Activated T-helper 1 cell treated with anti-CD3 and anti-CD28 coated beads, Interleukin-2, amount 50 U/mL, for 16 hours (primary cell): ENCODE measurements around the gene APOM.

Source experiments
- DNase-seq, 2 donors: peaks; one replicate each; pipeline ENCODE4 v3.0.0-alpha.2; 2020; ENCODE audit warnings: low read depth in 1 of 2, low spot score in 1 of 2

The APOM gene

DNA sequence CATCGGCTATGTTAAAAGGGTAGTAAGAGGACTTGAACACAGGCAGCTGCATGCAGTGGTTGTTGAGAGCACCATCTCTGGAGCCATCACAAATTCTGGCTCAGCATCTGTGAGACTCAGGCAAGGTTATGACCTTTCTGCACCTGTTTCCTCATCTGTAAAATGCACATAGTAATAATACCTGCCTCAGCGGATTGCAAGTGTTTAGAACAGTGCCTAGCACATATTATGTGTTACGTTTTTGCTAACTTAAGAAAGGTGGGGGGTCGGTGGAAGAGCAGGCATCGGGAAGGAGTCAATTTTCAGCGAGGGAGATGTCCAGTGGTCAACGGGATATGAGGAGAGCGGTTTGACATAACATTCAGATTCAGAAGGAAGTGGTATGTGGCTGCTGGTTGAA, 22.3 kb downstream of the APOM start:
- DNase-seq: no peak

DNA sequence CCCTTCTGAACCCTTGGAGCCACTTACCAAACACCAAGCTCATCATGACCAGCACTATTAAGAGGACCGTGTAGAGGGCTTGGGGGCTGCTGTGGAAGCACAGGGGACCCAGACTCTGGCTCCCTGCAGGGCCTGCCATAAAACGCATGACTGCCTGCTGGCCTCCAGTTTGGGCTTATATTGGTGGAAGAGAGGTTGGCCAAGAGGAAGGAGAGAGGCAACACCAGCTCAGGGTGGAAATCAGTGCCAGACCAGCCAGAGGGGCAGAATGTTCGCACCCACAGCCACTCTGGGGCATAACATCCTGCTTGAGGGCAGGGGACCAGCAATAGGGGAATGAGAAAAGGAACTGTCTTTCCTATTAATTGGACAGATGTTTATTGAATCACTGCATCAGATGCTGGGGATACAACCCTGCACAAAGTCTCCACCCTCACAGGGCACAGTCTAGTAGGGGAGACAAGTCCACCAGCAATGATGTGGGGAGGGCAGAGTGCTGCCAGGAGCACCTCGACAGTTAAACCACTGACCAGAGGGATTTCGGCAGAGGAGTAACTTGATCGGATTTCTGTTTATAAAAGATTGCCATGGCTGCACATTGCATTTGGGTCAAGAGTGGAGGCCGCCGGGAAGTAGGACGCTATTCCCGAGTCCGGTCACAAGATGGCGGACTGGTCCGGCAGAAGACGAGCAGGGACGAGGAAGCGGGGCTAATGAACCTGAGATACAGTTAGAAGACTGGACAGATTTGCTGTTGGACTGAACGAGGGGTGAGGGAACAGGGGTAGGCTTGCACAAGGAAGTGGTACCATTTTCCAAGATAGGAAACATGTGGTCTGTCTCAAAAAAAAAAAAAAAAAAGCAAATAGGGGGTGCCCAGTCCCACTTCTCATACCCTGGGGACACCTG, 24.8 kb downstream of the APOM start, which contains the start of gene LY6G5C:
Gene LY6G5C, minus strand, starts transcription at position 842 of the 909 bp plus-strand sequence. Its CDS starts 694 bp downstream, at position 148.
- peak; percentile 37 to 40 for DNase-seq

DNA sequence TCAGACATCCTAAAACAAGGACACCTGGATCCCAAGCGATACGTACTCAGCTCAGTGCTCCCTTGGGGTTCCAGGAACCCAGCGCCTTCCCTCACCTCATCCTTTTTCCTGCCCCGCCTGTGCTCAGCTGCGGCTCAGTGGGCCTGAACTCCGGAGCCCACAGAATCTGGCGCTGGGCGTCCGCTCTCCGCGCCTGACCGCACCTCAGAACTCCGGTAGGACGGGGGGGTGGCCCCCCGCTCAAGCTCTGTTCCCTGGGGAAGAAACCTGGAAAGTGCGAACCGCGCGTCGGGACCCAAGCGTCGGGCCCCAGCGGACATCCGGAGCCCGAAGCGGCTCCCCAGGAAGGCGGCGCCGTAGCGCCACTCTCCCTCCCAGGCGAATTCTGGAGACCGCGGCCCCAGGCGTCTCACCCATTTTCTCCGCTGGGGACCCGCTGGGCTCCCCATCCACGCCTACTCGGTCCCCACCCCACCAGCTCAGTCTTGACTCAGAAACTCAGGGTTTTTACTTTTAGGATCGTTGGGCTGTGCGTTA, 25.5 kb downstream of the APOM start:
- no peak for DNase-seq

DNA sequence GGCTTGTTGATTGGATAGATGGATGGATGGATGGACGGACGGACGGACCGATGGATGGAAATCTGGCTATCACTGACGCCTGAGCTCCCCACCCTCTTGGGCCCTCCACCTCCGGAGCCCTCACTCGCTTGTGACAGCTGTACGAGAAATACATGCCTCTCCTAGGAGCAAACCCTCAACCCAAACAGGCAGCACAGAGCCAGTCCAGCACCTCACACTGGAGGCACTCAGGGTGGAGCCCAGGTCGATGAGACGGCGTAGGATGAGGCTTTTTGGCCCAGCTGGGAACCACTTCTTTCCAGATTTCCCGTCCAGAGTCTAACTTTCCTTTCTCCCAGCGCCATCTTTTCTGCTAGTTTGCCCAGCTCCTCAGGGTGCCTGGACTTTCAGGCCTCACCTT, 27.9 kb downstream of the APOM start:
- no peak for DNase-seq

DNA sequence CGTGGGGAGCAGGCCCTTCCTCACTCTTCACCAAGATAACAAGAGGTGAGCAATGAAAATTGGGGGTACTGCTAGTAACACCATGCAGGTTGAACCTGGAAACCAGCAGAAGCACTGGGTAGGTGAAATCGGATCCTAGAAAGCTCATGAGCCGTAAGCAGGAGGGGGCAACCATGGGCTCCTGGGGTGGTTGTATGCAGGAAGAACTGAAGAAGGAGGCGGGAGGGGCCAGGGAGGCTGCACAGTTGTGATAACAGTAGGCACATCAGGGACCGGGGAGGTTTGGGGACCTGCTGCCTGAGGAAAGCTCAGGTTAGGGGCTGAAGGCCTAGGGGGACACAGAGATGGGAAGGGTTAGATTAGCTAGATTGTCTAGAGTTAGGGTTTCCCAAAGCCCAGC, 30.8 kb downstream of the APOM start:
- DNase-seq: no peak

DNA sequence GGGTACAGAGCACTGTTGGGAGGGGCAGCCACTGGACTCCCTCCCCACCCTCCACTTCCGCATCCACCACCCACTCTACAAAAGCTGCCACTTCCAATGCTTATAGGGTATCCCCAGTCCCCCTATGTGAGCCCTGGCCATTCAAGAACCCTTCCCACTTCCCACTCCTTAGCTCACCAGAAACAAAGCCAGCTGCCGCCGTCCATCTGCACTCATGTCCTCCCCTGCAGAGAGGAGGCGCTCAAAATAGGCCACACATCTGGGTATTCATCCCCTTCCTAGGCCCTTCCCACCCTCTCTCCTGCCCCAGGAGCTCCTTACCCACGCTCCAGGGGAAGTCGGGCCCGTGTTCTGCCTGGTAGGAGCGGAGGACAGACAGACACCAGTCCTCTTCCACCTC, 31.6 kb downstream of the APOM start:
- no peak for DNase-seq

DNA sequence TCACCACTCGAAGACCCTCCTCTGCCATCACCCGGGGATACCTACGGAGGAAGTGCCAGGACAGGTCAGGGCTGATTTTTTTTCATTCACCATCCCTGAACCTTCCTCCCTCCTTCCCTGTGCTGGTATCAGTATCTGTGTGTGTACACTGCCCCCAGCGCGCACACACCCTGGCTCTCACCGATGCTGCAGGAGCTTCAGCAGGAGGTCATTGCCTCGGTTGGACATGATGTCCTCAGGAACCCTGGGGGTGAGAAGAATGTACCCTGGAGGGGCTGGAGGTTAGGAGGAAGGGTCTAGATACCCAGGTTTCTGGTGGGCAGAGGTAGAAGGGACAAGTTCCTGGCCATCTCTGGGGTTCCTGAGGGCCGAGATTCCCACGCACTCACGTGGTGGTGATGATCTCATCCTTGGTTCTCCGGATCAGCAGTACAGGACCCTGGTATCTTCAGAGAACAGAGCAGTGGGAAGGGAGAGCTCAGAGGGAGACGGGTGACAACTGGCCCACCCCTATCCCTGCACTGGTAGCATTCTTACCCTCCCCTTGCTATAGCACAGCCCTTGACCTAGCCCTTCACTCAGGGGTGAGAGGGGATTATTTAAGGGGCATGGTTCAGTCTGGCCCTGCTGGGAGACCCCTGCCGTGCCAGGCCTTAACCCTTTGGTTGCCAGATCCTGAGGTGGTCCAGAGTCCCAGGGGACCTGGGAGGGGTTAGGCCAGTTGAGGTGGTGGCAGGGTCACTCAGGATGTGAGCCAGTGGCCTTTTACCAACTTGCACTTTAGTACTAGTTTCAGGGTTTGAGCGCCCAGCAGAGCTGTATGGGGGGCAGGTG, 32.4 kb downstream of the APOM start:
- no peak for DNase-seq

DNA sequence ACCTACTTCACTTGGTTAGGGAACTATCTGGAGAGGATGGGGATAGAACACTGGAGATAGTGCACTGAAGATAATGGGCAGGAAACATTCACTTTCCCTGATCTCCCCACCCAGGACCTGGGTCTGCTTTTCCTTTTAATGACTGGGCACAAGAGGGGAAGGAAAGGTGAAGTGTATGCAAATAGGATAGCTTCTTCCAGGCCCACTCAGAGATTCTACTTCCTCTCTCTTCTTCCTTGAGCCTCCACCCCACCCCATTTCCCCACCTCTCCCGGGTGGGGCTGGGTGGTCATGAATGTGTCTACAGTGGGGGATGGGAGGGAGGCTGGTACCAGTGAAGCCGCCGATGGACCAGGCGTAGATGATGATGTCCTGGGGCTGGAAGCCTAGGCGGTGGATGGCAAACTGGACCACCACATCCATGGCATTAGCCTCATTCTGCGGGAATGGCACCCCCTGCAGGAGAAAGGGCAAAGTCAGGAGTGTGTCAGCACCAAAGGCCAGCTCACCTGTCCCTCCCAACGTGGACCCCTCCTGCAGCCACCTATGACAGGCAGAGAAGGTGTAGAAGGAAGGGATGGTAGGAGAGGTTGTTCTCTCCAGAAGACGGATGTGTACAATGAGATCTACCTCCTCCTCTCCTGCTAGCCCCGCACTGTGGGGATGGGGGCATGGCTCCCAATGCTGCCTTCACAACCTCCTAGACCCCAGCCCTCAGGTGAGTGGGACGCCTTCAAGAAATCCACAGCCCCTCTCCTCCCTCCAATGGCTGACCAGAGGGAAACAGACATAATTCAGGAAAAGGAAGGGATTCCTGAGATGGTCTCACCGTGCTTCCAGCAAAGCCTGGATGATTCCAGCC, 33.8 kb downstream of the APOM start:
- DNase-seq: no peak

DNA sequence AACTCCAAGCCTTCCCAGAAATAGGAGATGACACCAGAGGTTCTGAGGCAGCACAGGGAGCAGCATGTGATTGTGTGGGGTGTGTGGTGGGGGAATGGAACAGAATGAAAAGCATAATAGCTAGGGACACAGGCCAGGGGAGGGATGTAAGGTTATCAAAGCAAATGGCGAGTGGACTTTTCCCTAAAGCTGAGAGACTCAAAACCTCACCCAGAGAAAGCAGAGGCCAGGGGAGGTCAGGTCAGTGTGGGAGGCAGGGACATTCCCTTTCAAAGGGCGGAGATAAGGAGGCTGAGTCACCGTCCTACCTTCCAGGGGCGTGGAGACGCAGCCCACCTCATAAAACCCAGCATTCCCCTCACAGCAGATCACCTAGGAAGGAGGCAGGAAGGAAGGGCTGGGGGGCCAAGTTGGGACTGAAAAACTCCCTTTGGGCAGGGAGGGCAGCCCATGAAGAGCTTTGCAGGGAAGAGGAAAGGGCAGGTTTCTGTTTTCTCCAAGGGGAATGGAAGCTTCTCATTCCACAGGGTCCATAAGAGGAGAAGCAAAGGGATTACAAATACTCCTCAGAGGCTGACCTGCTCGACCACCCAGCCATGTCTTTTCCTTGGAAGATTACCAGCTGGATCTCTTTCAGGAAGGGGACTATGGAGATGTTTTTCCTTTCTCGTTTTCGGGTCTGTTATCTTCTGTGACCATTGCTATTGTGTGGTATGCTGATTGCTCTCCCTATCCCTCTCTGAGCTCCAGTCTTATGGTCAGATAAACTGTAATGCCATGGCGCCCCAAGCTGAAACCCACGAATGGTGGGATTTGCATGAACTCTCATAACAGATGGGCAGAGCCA, 34.8 kb downstream of the APOM start:
- DNase-seq: no peak

DNA sequence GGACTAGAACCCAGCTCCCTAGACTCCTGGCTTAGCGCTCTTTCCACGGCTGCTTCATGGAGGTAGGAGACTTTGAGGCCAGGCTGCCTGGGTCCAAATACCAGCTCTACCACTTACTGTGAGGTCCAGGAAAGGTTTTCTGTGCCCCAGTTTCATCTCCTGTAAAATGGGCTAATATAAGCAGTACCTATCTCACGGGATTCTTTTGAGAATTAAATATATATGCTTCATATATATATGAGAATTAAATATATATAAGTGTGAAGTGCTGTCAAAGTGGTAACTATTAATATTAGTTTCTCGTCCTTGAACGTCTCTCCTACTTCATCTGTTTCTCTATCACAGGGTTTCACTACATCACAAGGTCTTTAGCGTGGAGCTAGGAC, 35.4 kb downstream of the APOM start:
- no peak for DNase-seq

DNA sequence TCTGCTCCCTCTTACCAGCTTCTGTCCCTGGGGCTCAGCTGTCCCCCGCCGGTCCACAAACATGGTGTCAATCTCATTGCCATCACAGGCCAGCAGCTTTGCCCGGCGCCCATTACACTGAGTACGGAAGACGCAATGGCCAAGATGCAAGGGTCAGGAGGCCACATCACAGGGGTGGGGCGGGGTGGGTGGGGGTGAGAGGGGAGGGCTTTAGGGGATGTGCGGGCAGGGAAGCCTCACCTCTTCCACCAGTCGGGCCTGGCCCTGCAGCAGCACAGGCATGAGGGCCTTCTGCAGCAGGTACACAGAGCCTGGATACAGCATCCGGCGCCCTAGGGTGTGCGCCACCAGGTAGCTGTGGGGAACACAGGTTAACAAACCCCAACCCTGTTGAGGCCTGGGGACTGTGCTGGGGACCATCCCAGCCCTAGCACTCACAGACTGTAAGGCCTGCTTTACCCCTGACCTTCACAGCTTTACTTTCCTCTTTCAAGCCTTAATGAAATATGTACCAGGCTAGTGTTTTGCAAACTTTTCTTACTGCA, 35.9 kb downstream of the APOM start:
- DNase-seq: no peak

DNA sequence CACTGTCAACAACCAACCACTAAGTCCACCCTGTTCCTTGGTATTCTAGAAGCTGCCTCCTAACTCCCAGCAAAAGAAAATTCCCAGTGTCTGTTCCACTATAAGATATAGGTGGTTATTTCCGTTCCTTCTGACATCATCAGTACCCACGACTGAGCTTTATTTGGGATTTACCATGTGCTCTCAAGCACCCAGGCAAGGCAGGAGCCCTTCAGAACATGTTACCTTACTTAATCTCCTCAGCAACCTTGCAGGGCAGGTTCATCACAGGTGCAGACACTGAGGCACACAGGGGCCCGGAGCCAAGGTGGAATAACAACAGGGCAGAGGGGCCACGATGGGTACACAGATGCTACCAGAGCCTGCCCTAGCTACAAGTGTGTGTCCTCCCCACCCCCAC, 36.7 kb downstream of the APOM start:
- no peak for DNase-seq

DNA sequence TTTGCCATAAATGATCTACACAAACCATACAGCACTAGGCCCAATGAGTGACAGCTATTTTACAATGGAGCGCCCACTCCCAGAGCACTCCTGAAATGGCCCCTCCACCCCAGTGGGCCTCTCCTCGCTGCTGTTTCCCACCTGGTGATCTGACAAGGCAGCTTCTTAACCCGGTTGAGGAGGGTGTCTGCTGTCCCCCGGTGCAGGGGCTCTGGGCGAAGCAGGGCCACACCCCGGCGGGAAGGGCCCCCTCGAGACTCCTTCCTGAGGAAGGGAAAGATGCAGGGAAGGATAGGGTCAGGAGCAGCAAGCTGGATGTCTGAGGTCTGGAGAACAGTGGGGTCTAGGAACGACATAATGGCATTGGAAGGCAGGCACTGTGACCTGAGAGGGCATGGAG, 37.2 kb downstream of the APOM start:
- DNase-seq: no peak

DNA sequence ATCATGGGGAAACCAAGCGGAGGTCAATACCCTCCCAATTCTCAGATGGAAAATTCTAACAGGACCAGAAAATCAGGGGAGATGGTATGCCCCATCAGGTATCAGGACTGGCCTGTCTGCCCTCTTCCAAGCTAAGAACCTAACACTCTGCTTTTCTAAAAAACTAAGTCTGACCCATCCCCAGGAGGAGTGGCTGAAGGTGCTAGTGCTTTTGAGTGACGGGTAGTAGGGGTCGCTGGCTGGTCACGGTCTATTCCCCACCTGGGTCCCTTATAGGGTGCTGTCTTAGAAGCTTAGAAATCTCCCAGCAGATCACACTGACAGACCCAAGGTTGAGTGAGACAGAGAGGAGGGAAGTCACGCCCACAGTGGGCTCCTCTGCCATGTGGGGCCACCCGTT, 37.8 kb downstream of the APOM start:
- no peak for DNase-seq

DNA sequence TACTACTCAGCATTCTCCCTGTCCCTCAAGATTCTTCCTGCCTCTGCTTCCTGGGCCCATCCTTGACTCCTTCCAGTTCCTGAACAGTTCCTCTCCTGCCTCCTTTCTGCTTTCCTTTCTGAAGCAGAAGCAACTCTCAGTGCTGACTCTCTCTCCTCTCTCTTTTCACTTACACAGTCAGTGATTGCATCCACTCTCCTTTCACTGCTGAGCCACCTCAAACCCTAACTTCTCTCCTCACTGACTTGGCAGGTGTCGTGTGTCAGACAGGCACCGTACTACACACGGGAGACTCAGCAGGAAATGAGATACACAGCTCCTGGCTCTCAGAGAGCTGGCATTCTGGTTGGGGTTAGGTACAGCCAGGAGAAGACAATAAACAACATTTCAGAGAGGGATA, 41.9 kb downstream of the APOM start:
- DNase-seq: no peak

DNA sequence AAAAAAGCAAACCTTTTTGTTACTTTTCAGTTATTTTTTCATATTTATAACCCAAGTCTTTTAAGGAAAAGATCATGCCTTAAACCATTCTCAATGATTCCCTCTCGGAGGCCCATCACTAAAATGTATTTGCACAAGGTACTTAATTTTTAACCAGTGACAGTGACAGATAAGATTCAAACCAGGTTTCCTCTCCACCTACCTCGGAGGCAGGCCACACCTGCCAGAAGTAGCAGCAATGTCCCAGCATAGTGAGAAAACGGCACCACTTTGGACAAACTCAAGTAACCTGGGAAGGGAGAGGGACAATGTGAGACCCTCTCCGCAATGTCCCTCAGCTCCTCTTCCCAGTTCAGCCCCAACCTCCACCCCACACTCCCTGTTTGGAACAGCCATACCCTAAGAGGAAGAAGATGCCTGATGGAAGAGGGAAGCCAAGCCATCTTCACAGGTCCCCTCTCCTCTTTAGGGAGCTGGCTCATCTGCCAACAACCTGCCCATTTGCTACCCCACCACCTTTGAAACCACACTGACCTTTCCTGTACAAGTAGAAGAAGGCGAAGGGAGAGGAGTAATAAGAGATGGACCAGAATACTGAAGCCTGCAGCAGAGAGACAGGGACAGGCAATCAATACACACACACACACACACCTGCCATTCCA, 45.2 kb downstream of the APOM start:
- no peak for DNase-seq

DNA sequence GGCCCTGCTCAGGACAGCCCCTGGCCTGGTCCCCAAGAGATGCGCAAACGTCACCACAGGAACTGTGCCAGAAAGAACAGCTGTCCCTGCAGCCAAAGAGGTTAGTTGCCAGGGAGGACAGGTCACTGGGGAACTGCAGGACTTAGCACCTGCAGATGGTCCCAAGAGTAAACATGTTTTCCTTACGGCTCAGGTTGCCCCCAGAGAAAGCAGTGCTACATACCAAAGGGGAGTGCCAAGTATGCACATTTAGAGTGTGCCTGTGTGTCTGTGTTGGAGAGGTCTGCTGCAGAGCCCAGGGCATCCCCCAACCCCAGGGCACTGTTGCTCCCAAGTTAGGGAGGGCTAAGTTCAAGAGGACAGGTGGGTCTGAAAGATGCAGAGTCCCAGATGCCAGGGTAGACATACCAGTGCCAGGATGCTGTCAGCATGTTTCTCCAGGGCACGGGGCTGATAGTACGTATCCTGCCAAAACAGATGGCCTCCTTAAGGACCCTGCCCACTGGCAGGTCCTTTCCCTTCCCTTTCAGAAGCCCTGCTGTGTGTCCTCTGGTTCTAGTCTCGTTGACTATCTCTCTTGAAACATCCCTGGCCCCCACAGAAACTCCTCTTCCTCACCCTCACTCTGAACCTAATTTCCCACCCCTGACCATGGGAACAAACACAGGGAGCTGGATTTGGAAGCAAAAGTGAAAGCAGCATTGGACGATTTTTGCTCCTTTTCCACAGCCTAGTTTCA, 46.1 kb downstream of the APOM start:
- no peak for DNase-seq

DNA sequence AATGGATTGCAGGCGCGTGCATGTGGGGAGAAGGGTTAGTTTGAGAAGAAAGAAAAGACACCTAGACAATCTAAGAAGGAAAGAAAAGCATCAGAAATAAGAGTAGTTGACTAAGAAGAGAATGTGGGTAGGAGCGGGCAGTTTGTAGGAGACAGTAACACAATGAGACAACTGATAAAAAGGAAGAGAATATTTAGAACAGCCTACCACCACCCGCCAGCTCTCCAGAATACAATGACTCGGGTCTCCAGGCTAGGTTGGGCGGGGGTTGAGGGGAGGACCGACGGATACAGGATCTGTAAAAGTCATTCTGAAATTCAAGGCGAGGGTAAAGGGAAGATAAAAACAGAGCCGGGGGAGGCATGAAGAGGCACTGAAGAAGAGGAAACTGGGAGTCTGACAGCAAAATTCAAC, 46.7 kb downstream of the APOM start:
- no peak for DNase-seq
